Osteocyte (in vitro differentiated cells): ENCODE measurements around the gene ARID5B. TPM values are rescaled to one million over a fixed set of nuclear protein-coding genes. Genes with fewer than 3 reads are reported as not detected.

Experiments used
- DNase-seq: peaks from one replicate; pipeline ENCODE4 v3.0.0; 2021; ENCODE audit warnings: mixed read lengths; ENCODE audit not compliant: unreplicated experiment; ENCODE audit errors: extremely low spot score
- H3K27ac Mint-ChIP-seq: one replicate; pipeline ENCODE4 v1.8.0; 2021; ENCODE audit warnings: mild to moderate bottlenecking, mixed read lengths; ENCODE audit not compliant: unreplicated experiment
- H3K27me3 Mint-ChIP-seq: one replicate; pipeline ENCODE4 v1.8.0; 2021; ENCODE audit warnings: mixed read lengths; ENCODE audit not compliant: unreplicated experiment
- H3K36me3 Mint-ChIP-seq: one replicate; pipeline ENCODE4 v1.8.0; 2021; ENCODE audit warnings: mixed read lengths; ENCODE audit not compliant: unreplicated experiment
- H3K4me1 Mint-ChIP-seq: one replicate; pipeline ENCODE4 v1.8.0; 2021; ENCODE audit warnings: mixed read lengths; ENCODE audit not compliant: unreplicated experiment
- H3K4me3 Mint-ChIP-seq: one replicate; pipeline ENCODE4 v1.8.0; 2021; ENCODE audit warnings: mild to moderate bottlenecking, moderate library complexity, mixed read lengths; ENCODE audit not compliant: unreplicated experiment
- H3K9me3 Mint-ChIP-seq: one replicate; pipeline ENCODE4 v1.8.0; 2021; ENCODE audit warnings: mixed read lengths; ENCODE audit not compliant: unreplicated experiment
- total RNA-seq: library from RNA; stranded (reverse); gene quantifications from 2 replicates; pipeline ENCODE4 v1.2.1, GENCODE V29; 2021
- TF ChIP-seq, protein P1 (sequence below): fragments of 200-600 bp; sonication (generic); IDR thresholded peaks from 2 replicates; pipeline ENCODE4 v1.5.0; 2021; ENCODE audit warnings: antibody characterized with exemption, mild to moderate bottlenecking, moderate library complexity

Gene ARID5B
- total RNA-seq, 1 donor from 2014 or later: 89.4 TPM

DNA sequence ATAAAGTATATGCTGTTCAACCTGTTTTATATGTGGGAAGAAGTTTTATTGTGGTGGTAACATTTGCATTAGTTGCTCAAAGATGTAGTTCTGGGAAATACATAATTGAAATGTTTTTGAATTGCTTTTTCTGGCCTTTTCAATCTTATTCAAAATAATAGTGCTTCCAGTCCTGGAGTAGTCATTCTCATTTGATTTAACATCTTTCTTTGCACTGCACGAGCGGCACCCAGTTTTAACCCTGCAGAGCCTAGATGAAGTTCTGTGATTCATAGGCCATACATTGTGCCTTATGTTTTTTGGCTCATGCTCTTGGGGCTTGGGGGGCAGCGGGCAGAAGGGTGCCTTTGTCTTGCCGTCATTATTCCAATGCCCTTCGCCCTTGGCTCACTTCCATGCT is 9.9 kb downstream of the ARID5B start:
- TF ChIP-seq, protein P1, sequence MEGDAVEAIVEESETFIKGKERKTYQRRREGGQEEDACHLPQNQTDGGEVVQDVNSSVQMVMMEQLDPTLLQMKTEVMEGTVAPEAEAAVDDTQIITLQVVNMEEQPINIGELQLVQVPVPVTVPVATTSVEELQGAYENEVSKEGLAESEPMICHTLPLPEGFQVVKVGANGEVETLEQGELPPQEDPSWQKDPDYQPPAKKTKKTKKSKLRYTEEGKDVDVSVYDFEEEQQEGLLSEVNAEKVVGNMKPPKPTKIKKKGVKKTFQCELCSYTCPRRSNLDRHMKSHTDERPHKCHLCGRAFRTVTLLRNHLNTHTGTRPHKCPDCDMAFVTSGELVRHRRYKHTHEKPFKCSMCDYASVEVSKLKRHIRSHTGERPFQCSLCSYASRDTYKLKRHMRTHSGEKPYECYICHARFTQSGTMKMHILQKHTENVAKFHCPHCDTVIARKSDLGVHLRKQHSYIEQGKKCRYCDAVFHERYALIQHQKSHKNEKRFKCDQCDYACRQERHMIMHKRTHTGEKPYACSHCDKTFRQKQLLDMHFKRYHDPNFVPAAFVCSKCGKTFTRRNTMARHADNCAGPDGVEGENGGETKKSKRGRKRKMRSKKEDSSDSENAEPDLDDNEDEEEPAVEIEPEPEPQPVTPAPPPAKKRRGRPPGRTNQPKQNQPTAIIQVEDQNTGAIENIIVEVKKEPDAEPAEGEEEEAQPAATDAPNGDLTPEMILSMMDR: no peak
- Mint-ChIP-seq H3K36me3 (peaks cover 34% of the 10 kb centered on the region), H3K27ac (no peak overlapping the region), H3K4me3 (no peak overlapping the region), H3K4me1 (peaks cover 5% of the 10 kb centered on the region), H3K9me3 (no peaks in the 10 kb centered on the region), H3K27me3 (no peaks in the 10 kb centered on the region)
- no peak for DNase-seq

DNA sequence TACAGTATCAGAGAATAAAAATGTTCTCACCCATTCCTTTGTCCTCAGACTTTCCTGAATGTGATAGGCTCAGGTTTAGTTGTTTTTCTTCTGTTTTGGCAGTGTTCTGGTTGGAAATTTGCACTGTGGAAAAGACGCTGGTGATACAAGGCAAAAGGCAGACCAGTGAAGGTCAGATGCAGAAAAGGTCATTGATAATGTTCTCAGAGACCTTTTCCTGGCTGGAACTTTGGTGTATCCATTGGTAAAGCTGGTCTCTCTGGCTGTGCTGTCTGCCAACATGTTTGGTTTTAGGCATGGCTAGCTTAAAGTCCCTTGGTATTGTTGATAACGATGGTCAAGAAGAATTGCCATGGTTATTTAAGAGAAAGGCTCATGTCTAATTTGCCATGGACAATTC is 11.5 kb downstream of the ARID5B start:
- Mint-ChIP-seq H3K27ac (no peak overlapping the region), H3K4me1 (peaks cover 7% of the 10 kb centered on the region), H3K36me3 (peaks cover 40% of the 10 kb centered on the region), H3K27me3 (no peaks in the 10 kb centered on the region), H3K9me3 (no peaks in the 10 kb centered on the region), H3K4me3 (no peak overlapping the region)
- no peak for DNase-seq
- TF ChIP-seq, protein P1: no peak

DNA sequence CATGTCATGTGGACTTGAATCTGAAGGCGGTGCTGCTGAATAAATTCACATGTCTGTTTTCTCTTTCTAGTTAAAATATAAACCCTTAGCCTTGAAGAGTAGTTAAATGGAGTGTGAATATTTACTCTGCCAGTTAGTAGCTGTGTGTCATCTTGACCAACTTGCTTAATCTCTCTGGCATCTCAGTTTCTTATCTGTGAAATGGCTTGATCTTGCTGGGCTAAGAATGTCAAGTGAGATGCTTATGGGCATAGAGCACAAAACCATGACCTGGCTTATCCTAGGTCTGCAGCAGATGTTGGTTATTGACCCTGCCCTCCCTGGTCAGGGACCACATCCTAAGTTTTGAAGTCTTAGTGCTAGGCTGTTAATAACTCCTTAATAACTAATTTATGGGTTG is 16.6 kb downstream of the ARID5B start:
- no peak overlapping the region for H3K27ac Mint-ChIP-seq
- H3K4me3 Mint-ChIP-seq: no peak overlapping the region
- no peaks in the 10 kb centered on the region for H3K9me3 Mint-ChIP-seq
- peaks cover 34% of the 10 kb centered on the region for H3K36me3 Mint-ChIP-seq
- peaks cover 37% of the 10 kb centered on the region for H3K4me1 Mint-ChIP-seq
- no peak for DNase-seq
- TF ChIP-seq, protein P1: no peak
- H3K27me3 Mint-ChIP-seq: no peaks in the 10 kb centered on the region

DNA sequence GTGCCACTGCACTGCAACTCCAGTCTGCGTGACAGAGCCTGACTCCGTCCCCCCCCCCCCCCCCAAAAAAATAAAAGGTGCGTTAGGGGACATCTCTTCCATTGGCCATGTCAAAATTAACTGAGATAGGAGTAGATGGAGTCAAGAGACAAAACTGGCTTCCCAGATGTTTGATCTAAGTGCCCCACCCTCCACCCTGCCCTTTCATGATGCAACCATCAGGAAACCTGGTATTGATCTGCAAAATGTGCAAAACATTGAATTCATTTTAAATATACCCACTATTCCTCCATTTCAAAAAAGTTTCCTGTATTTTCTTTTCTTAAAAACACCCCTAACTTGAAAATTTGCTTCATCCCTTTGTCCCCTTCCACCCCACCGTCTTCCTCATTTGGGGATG is 17.5 kb downstream of the ARID5B start:
- H3K4me3 Mint-ChIP-seq: no peak overlapping the region
- H3K9me3 Mint-ChIP-seq: no peaks in the 10 kb centered on the region
- peaks cover 43% of the 10 kb centered on the region for H3K4me1 Mint-ChIP-seq
- no peak for DNase-seq
- peak overlapping the region; percentile 80 for H3K27ac Mint-ChIP-seq
- H3K27me3 Mint-ChIP-seq: no peaks in the 10 kb centered on the region
- H3K36me3 Mint-ChIP-seq: peaks cover 28% of the 10 kb centered on the region
- TF ChIP-seq, protein P1: no peak

DNA sequence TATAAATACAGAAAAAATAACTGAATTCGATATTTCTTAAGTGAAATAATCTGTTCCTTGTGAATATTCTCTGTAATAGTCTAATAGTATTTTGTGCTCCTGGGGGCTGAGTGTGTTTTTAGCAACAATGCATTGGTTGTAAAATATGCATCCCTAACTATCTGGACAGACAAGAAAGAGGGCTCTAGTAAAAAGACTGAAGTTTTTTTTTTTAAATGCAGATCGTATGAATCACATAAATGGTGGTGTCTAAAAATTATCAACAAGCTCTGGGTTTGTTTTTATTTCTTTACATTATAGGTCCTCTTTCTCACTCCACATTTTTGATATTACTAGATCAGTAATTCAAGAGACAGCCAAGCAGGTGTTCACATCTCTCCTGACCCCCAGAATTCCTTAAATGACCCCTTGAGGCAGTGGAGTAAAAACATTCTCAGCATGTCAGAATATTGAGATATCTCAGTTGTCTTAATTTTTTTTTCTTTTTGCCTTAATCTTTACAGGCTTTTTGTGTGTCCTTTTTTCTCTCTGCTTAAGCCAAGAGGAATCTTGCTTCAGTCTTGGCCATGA is 18.2 kb downstream of the ARID5B start:
- Mint-ChIP-seq H3K27ac (peak overlapping the region; percentile 80), H3K9me3 (no peaks in the 10 kb centered on the region), H3K27me3 (no peaks in the 10 kb centered on the region), H3K4me1 (peaks cover 43% of the 10 kb centered on the region), H3K4me3 (no peak overlapping the region), H3K36me3 (peaks cover 23% of the 10 kb centered on the region)
- TF ChIP-seq, protein P1: no peak
- no peak for DNase-seq
